K562 (cell line): Measurements from ENCODE around the gene ACSL6. TPM values are rescaled to one million over a fixed set of nuclear protein-coding genes. Genes with fewer than 3 reads are reported as not detected.

Experiments used
- ATAC-seq: fragments of 200-7000 bp; cut with Tn5 transposase; 3 replicates; pipeline ENCODE4 v1.9.1; 2020; ENCODE audit warnings: moderate library complexity
- BruUV-seq: library from RNA; stranded (reverse); fragments of 400-500 nt; replicated peaks from 2 replicates; lab custom pipeline; 2021; lab: Mats Ljungman, UMichigan
- CTCF ChIA-PET: fragments of 300-600 bp; formaldehyde crosslinking; extraction: SDS; loops from one replicate; lab custom pipeline; 2021; ENCODE audit warnings: low intra/inter-chr PET ratio; lab: Yijun Ruan, JAX
- POLR2A ChIA-PET: fragments of 300-600, 350-650 bp; sonication (Branson Sonifier 250); formaldehyde crosslinking; extraction: SDS; loops from one replicate; lab custom pipeline; 2021; ENCODE audit warnings: antibody characterized with exemption, inconsistent platforms; lab: Yijun Ruan, JAX
- DNase-seq, 4 experiments: peaks; one replicate each; pipeline versions ENCODE4 v3.0.0 to v3.0.0-alpha.2; 2011 to 2018; ENCODE audit warnings: low spot score in 3 of 4, mixed read lengths in 3 of 4; ENCODE audit errors: extremely low read depth in 1 of 4
- FAIRE-seq: peaks from 2 replicates; lab custom pipeline; 2011; peaks lifted over from hg19 to GRCh38; lab: Jason Lieb, UNC
- H2AFZ ChIP-seq: 2 replicates; pipeline ENCODE4 v1.6.0; 2011; ENCODE audit warnings: low read depth, low read length, control low read depth, inconsistent platforms
- H3K27ac ChIP-seq: fragments of 200-600 bp; 3 replicates; pipeline ENCODE4 v1.8.0; 2011; ENCODE audit warnings: low read depth, mild to moderate bottlenecking, control low read depth, inconsistent platforms, low read length, moderate library complexity, mixed read lengths; ENCODE audit errors: extremely low read depth
- H3K27me3 ChIP-seq, 2 experiments: fragments of 300-600 bp in 1 of 2; 2 replicates in 1 of 2; 3 replicates in 1 of 2; pipeline versions ENCODE4 v1.6.0 to v1.8.0; 2011; ENCODE audit warnings: inconsistent platforms in 2 of 2, low read length in 2 of 2, mild to moderate bottlenecking in 1 of 2, mixed read lengths in 1 of 2, moderate library complexity in 1 of 2; ENCODE audit not compliant: control insufficient read depth in 2 of 2, insufficient read depth in 2 of 2
- H3K36me3 ChIP-seq: fragments of 300-600 bp; 3 replicates; pipeline ENCODE4 v1.8.0; 2011; ENCODE audit warnings: mild to moderate bottlenecking, low read length, inconsistent platforms; ENCODE audit not compliant: control insufficient read depth, insufficient read depth
- H3K4me1 ChIP-seq, 2 experiments: fragments of 200-600 bp in 1 of 2; replicated peaks in 1 of 2; 2 replicates in 1 of 2; 3 replicates in 1 of 2; pipeline versions ENCODE4 v1.5.1 to v1.8.0; 2011; ENCODE audit warnings: inconsistent platforms in 2 of 2, low read length in 2 of 2, mild to moderate bottlenecking in 1 of 2, mixed read lengths in 1 of 2, moderate library complexity in 1 of 2; ENCODE audit not compliant: control insufficient read depth in 2 of 2, insufficient read depth in 2 of 2
- H3K4me2 ChIP-seq: 2 replicates; pipeline ENCODE4 v1.6.1; 2011; ENCODE audit warnings: low read length, control low read depth, inconsistent platforms, mixed read lengths; ENCODE audit not compliant: insufficient read depth
- H3K4me3 ChIP-seq: fragments of 200-600 bp; sonication (generic), shearing (Covaris generic); 2 replicates; pipeline ENCODE4 v1.5.1; 2016; ENCODE audit warnings: control low read depth, inconsistent platforms
- H3K79me2 ChIP-seq: fragments of 200-600 bp; 3 replicates; pipeline ENCODE4 v1.8.0; 2011; ENCODE audit warnings: low read length, inconsistent platforms; ENCODE audit not compliant: control insufficient read depth, insufficient read depth
- H3K9ac ChIP-seq, 2 experiments: 2 replicates each; pipeline versions ENCODE4 v1.6.0 to v1.6.1; 2011; ENCODE audit warnings: low read depth in 2 of 2, low read length in 2 of 2, control low read depth in 1 of 2, inconsistent platforms in 1 of 2, mild to moderate bottlenecking in 1 of 2, mixed read lengths in 1 of 2; ENCODE audit not compliant: insufficient read depth in 1 of 2
- H3K9me1 ChIP-seq: one replicate; pipeline ENCODE4 v1.6.0; 2011; ENCODE audit warnings: inconsistent platforms, mild to moderate bottlenecking, low read length, moderate library complexity; ENCODE audit not compliant: control insufficient read depth, insufficient read depth
- H3K9me3 ChIP-seq: replicated peaks from 2 replicates; pipeline ENCODE4 v1.5.1; 2011; ENCODE audit warnings: low read depth, low read length, inconsistent platforms; ENCODE audit not compliant: control insufficient read depth, insufficient read depth
- H4K20me1 ChIP-seq: replicated peaks from 2 replicates; pipeline ENCODE4 v1.6.1; 2011; ENCODE audit warnings: low read length, inconsistent platforms, mixed read lengths; ENCODE audit not compliant: control insufficient read depth, insufficient read depth
- C11orf30 ChIP-seq: fragments of 450-650 bp; IDR thresholded peaks from 2 replicates; pipeline ENCODE4 v1.6.1; 2016; ENCODE audit warnings: low read depth, mild to moderate bottlenecking
- CCNT2 ChIP-seq: IDR thresholded peaks from 2 replicates; pipeline ENCODE4 v1.6.1; 2011; ENCODE audit warnings: borderline replicate concordance, low read depth, mild to moderate bottlenecking, moderate library complexity, mixed read lengths, low read length; ENCODE audit not compliant: insufficient read length; ENCODE audit errors: extremely low read depth
- CEBPB ChIP-seq: fragments of 450-650 bp; IDR thresholded peaks from 2 replicates; pipeline ENCODE4 v1.6.1; 2016; ENCODE audit warnings: missing genetic modification characterization, missing compliant biosample characterization
- COPS2 ChIP-seq: fragments of 450-650 bp; conservative IDR thresholded peaks from 2 replicates; pipeline ENCODE4 v1.6.1; 2016; ENCODE audit warnings: mild to moderate bottlenecking, moderate library complexity
- EGR1 ChIP-seq: fragments of 450-650 bp; conservative IDR thresholded peaks from 2 replicates; pipeline ENCODE4 v1.6.1; 2017; ENCODE audit warnings: mild to moderate bottlenecking
- FOXM1 ChIP-seq, 2 experiments: fragments of 450-650 bp in 1 of 2; sonication (generic) in 1 of 2; formaldehyde crosslinking in 1 of 2; IDR thresholded peaks; 2 replicates each; pipeline versions ENCODE4 v1.6.1 to v1.9.0; 2017 to 2022; ENCODE audit warnings: low read depth in 2 of 2, mild to moderate bottlenecking in 2 of 2, missing genetic modification reagents in 1 of 2, moderate library complexity in 1 of 2
- JUNB ChIP-seq: fragments of 450-650 bp; formaldehyde crosslinking; conservative IDR thresholded peaks from 2 replicates; pipeline ENCODE4 v1.4.0; 2020; ENCODE audit warnings: mild to moderate bottlenecking
- MCM2 ChIP-seq: fragments of 450-650 bp; IDR thresholded peaks from 2 replicates; pipeline ENCODE4 v1.6.1; 2017; ENCODE audit warnings: low read depth, mild to moderate bottlenecking
- POLR3A ChIP-seq: IDR thresholded peaks from 2 replicates; pipeline ENCODE4 v1.6.1; 2011; ENCODE audit warnings: borderline replicate concordance, mild to moderate bottlenecking, moderate library complexity; ENCODE audit not compliant: insufficient read length, insufficient read depth; ENCODE audit errors: extremely low read depth
- PYGO2 ChIP-seq: fragments of 450-650 bp; IDR thresholded peaks from 2 replicates; pipeline ENCODE4 v1.6.1; 2016; ENCODE audit warnings: mild to moderate bottlenecking, missing genetic modification characterization, moderate library complexity, missing compliant biosample characterization
- RAD21 ChIP-seq, 2 experiments: fragments of 250-450 bp in 1 of 2; fragments of 450-650 bp in 1 of 2; sonication (Bioruptor Pico) in 1 of 2; formaldehyde crosslinking in 1 of 2; IDR thresholded peaks in 1 of 2; conservative IDR thresholded peaks in 1 of 2; 2 replicates each; pipeline versions ENCODE4 v1.4.0 to v1.8.0; 2020 to 2022; ENCODE audit warnings: mild to moderate bottlenecking in 2 of 2, moderate library complexity in 1 of 2
- TCF7L2 ChIP-seq: fragments of 150-350 bp; IDR thresholded peaks from 2 replicates; pipeline ENCODE4 v1.6.1; 2016; ENCODE audit warnings: low read depth, mild to moderate bottlenecking, low read length, moderate library complexity
- TSC22D4 ChIP-seq: fragments of 450-650 bp; IDR thresholded peaks from 2 replicates; pipeline ENCODE4 v1.6.1; 2016; ENCODE audit warnings: missing genetic modification characterization, missing biosample characterization, control low read depth
- ZNF274 ChIP-seq: IDR thresholded peaks from 2 replicates; pipeline ENCODE4 v1.6.1; 2011; ENCODE audit warnings: low read depth, mild to moderate bottlenecking, low read length, moderate library complexity, borderline replicate concordance
- ZNF644 ChIP-seq: fragments of 200-800 bp; sonication (Bioruptor generic); IDR thresholded peaks from 2 replicates; pipeline ENCODE4 v1.6.1; 2016; ENCODE audit warnings: low read depth, missing genetic modification characterization, missing compliant biosample characterization
- ZNF75A ChIP-seq: fragments of 450-650 bp; formaldehyde crosslinking; IDR thresholded peaks from 2 replicates; pipeline ENCODE4 v1.4.0; 2020; ENCODE audit warnings: mild to moderate bottlenecking
- WGBS: fragments of 100-300 bp; shearing (Covaris generic); methylation state at CpG from one replicate; pipeline ENCODE4 v1.1.6; 2016; ENCODE audit warnings: low coverage, mixed read lengths; ENCODE audit not compliant: insufficient coverage; ENCODE audit errors: missing lambda C conversion rate; 5-methylcytosine and 5-hydroxymethylcytosine counted together
- in situ Hi-C: fragments of 300-500 bp; cut with MboI; formaldehyde crosslinking; loops from 4 replicates; pipeline ENCODE4 v1.15.0; 2018; ENCODE audit warnings: inconsistent platforms, mixed read lengths
- intact Hi-C: fragments of 100-400 bp; cut with micrococcal nuclease; formaldehyde crosslinking; loops from 2 replicates; pipeline ENCODE4 v1.14.2; 2022
- polyA plus RNA-seq, 8 experiments: library from polyadenylated mRNA; depleted of rRNA in 4 of 8; stranded (reverse) in 5 of 8; unstranded in 3 of 8; fragments of >200 nt; fragmentation: Nextera tagmentation in 2 of 8; fragmentation: Illumina TruSeq in 1 of 8; extraction: Ambion mirVana in 2 of 8; extraction: Trizol in 1 of 8; gene quantifications; 2 replicates each; pipeline versions ENCODE4 v1.2.1 to v1.2.3, GENCODE V29; 2011 to 2014; ENCODE audit warnings: inconsistent platforms in 1 of 8, missing spikeins in 1 of 8
- total RNA-seq, 7 experiments: library from RNA; depleted of rRNA in 6 of 7; stranded (reverse); fragments of >200 nt in 6 of 7; fragmentation: Illumina TruSeq in 2 of 7; extraction: Trizol in 2 of 7; gene quantifications; 2 replicates each; pipeline versions ENCODE4 v1.2.1 to v1.2.3, GENCODE V29; 2011 to 2021; ENCODE audit warnings: low replicate concordance in 1 of 7
- TF ChIP-seq, protein P1 (sequence below): fragments of 450-650 bp; formaldehyde crosslinking; IDR thresholded peaks from 2 replicates; pipeline ENCODE4 v1.4.0; 2022; ENCODE audit warnings: mild to moderate bottlenecking, moderate library complexity
- TF ChIP-seq, protein P2 (sequence below): fragments of 250-450 bp; sonication (Bioruptor Pico); IDR thresholded peaks from 2 replicates; pipeline ENCODE4 v1.8.0; 2022; ENCODE audit warnings: moderate library complexity, mild to moderate bottlenecking, inconsistent platforms
- TF ChIP-seq, protein P3 (sequence below): sonication (generic); formaldehyde crosslinking; IDR thresholded peaks from 2 replicates; pipeline ENCODE4 v1.8.0; 2022; ENCODE audit warnings: mild to moderate bottlenecking, missing genetic modification reagents

The ACSL6 gene
- total and polyA plus RNA-seq, 9 of the 15 experiments (the other 6 are each of a cell fraction or from before 2014, with no cell fraction given): 0.50 to 1.5 (median 0.69) TPM

DNA sequence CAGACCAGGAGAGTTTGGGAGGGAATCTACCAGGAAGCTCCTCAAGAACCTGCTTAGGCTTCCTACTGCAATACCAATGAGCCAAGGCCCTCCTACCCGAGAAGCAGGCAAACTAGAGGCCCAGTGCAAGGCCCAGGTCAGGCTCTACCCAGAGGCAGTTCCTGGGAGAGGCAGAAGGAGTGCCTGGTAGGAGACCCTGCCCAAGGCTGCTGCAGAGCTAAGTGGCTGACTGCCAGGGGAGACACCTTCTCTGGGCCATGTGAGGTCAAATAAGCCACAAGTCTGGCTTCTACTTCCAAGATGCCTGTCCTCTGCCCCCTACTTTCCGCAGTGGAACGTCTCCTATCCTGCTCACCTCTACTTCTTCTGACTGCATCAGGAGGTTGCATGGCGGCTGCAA is 17.8 kb downstream of the ACSL6 start:
- Histone ChIP-seq H2AFZ (peak overlapping the region; percentile 34; the same call in 1 of the 2 replicates), H3K4me3 (no peak overlapping the region), H3K79me2 (no peaks in the 10 kb centered on the region), H3K27me3 (no peaks in the 10 kb centered on the region), H3K4me1 (peaks cover 53 to 54% of the 10 kb centered on the region in 2 experiments), H4K20me1 (peaks cover 5% of the 10 kb centered on the region; the same call in 1 of the 2 replicates), H3K9me3 (no peaks in the 10 kb centered on the region), H3K9ac (peak overlapping the region in 1 of 2 experiments; percentile 66; a peak in 2 of 4 replicates), H3K36me3 (no peaks in the 10 kb centered on the region), H3K9me1 (peaks cover 10% of the 10 kb centered on the region), H3K27ac (no peak overlapping the region), H3K4me2 (peak overlapping the region; percentile 65; the same call in 1 of the 2 replicates)
- ATAC-seq: no peak
- FAIRE-seq: no peak
- POLR2A ChIA-PET: interaction anchor here (0.6 to 1.1 kb wide), 4 partner anchors 203 to 729 kb away, joined by 3 to 4 read pairs (median 3); no protein-coding TSS in a partner anchor
- CTCF ChIA-PET: no interaction called here
- intact Hi-C loops: no loop called here
- BruUV-seq: no TSS peak
- DNase-seq: no peak
- in situ Hi-C loops: no loop called here
- 65% methylated on average over 4 of the region's 4 CpGs for WGBS
- TF ChIP-seq, protein P1, sequence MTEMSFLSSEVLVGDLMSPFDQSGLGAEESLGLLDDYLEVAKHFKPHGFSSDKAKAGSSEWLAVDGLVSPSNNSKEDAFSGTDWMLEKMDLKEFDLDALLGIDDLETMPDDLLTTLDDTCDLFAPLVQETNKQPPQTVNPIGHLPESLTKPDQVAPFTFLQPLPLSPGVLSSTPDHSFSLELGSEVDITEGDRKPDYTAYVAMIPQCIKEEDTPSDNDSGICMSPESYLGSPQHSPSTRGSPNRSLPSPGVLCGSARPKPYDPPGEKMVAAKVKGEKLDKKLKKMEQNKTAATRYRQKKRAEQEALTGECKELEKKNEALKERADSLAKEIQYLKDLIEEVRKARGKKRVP (CRISPR knock-in tag): no peak
- TF ChIP-seq, protein P2, sequence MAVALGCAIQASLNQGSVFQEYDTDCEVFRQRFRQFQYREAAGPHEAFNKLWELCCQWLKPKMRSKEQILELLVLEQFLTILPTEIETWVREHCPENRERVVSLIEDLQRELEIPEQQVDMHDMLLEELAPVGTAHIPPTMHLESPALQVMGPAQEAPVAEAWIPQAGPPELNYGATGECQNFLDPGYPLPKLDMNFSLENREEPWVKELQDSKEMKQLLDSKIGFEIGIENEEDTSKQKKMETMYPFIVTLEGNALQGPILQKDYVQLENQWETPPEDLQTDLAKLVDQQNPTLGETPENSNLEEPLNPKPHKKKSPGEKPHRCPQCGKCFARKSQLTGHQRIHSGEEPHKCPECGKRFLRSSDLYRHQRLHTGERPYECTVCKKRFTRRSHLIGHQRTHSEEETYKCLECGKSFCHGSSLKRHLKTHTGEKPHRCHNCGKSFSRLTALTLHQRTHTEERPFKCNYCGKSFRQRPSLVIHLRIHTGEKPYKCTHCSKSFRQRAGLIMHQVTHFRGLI (CRISPR knock-in tag): no peak
- TF ChIP-seq CEBPB (tag): no peak
- TF ChIP-seq TSC22D4 (tag): no peak
- no peak for TF ChIP-seq RAD21 (CRISPR knock-in tag; conservative IDR thresholded peaks at IDR 0.05 in 1 of 2, IDR thresholded peaks at IDR 0.05 in 1 of 2)
- no peak for TF ChIP-seq CCNT2
- no peak for TF ChIP-seq ZNF274
- no peak for TF ChIP-seq JUNB (CRISPR knock-in tag)
- no peak for TF ChIP-seq EGR1
- TF ChIP-seq ZNF644 (tag): no peak
- TF ChIP-seq C11orf30: no peak
- no peak for TF ChIP-seq POLR3A
- no peak for TF ChIP-seq COPS2
- no peak for TF ChIP-seq FOXM1 (IDR thresholded peaks at IDR 0.05; ENCODE audit: low read depth)
- no peak for TF ChIP-seq FOXM1 (CRISPR knock-in tag; IDR thresholded peaks at IDR 0.05; ENCODE audit: low read depth)
- no peak for TF ChIP-seq ZNF75A
- TF ChIP-seq MCM2: no peak
- no peak for TF ChIP-seq TCF7L2
- no peak for TF ChIP-seq PYGO2 (tag)
- TF ChIP-seq, protein P3, sequence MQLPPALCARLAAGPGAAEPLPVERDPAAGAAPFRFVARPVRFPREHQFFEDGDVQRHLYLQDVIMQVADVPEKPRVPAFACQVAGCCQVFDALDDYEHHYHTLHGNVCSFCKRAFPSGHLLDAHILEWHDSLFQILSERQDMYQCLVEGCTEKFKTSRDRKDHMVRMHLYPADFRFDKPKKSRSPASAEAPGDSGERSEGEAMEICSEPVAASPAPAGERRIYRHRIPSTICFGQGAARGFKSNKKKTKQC (CRISPR knock-in tag): no peak
